Brain microvascular endothelial cell (primary cell): ENCODE results near the gene ELL2.

Experiments used
- DNase-seq: peaks from one replicate; pipeline ENCODE4 v3.0.0-alpha.2; 2020
- H3K27ac ChIP-seq: fragments of 250-450 bp; sonication (Bioruptor Pico); 2 replicates; pipeline ENCODE4 v1.5.1; 2020; ENCODE audit warnings: mild to moderate bottlenecking, moderate library complexity
- H3K27me3 ChIP-seq: fragments of 250-450 bp; sonication (Bioruptor Pico); replicated peaks from 2 replicates; pipeline ENCODE4 v1.5.1; 2020; ENCODE audit warnings: mild to moderate bottlenecking
- H3K36me3 ChIP-seq: fragments of 250-450 bp; sonication (Bioruptor Pico); replicated peaks from 2 replicates; pipeline ENCODE4 v1.5.1; 2020; ENCODE audit warnings: mild to moderate bottlenecking
- H3K4me3 ChIP-seq: 2 replicates; pipeline ENCODE4 v1.5.1; 2011; ENCODE audit warnings: low read depth, mild to moderate bottlenecking, control low read depth, low read length, moderate library complexity
- in situ Hi-C: cut with HindIII; loops from 2 replicates; pipeline ENCODE4 v1.10.0; 2017; ENCODE audit warnings: low sequenced_read_pairs, low pct_ligation_motif_present
- TF ChIP-seq, protein P1 (sequence below): IDR thresholded peaks from 2 replicates; pipeline ENCODE4 v1.5.1; 2011; ENCODE audit warnings: low read depth, mild to moderate bottlenecking, moderate library complexity, low read length, control low read depth, inconsistent platforms; ENCODE audit errors: missing control alignments

Gene ELL2

DNA sequence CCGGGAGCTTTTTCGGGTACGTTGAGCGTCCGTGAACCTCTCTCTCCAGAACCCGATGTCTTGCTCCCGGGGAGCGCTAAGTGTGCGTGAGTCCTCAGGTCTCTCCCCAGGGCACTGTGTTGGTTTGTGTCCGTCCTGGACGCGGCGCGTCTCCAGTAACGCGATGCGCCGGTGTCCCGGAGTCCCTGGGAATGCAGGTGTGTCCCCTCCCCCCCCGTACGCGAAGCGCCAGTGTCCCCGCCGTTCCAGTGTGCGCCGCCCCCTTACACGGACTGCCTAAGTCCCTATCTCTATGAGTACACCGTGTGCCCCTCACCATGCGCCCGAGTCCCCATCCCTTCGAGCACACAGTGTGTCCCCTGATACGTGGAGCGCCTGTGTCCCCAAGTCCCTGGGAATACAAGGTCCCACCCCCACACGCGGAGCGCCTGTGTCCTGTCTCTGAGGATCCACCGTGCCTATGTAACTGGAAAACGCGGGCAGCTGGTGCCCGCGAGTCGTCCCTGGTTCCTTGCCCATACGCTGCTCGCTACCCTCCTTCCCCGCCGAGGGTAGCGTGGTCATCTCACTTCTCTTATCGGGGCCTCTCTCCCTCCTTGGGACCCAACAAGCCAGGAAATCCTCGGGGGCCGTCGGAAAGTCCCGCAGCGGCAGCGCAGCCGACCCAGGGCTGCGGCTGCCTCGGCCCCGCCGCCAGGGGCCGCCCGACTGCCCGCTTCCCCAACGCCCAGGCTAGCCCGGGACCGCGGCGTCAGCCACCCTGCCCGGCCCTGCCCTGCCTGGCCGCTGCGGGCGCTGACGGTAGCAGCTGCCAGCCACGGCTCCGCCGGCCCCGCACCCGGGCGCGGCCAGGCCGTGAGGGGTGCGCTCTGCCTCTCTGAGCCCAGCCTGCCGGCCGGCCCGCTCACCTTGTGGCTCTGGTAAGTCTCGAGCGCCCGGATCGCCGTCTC lies 709 bp downstream of the ELL2 start:
- Histone ChIP-seq H3K27me3 (no peaks in the 10 kb centered on the region), H3K27ac (peak overlapping the region; percentile 96), H3K36me3 (no peaks in the 10 kb centered on the region), H3K4me3 (peak overlapping the region; percentile 81)
- TF ChIP-seq, protein P1, sequence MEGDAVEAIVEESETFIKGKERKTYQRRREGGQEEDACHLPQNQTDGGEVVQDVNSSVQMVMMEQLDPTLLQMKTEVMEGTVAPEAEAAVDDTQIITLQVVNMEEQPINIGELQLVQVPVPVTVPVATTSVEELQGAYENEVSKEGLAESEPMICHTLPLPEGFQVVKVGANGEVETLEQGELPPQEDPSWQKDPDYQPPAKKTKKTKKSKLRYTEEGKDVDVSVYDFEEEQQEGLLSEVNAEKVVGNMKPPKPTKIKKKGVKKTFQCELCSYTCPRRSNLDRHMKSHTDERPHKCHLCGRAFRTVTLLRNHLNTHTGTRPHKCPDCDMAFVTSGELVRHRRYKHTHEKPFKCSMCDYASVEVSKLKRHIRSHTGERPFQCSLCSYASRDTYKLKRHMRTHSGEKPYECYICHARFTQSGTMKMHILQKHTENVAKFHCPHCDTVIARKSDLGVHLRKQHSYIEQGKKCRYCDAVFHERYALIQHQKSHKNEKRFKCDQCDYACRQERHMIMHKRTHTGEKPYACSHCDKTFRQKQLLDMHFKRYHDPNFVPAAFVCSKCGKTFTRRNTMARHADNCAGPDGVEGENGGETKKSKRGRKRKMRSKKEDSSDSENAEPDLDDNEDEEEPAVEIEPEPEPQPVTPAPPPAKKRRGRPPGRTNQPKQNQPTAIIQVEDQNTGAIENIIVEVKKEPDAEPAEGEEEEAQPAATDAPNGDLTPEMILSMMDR, result peak; percentile 55
- in situ Hi-C loops, result no loop called here
- peak; percentile 41 for DNase-seq

DNA sequence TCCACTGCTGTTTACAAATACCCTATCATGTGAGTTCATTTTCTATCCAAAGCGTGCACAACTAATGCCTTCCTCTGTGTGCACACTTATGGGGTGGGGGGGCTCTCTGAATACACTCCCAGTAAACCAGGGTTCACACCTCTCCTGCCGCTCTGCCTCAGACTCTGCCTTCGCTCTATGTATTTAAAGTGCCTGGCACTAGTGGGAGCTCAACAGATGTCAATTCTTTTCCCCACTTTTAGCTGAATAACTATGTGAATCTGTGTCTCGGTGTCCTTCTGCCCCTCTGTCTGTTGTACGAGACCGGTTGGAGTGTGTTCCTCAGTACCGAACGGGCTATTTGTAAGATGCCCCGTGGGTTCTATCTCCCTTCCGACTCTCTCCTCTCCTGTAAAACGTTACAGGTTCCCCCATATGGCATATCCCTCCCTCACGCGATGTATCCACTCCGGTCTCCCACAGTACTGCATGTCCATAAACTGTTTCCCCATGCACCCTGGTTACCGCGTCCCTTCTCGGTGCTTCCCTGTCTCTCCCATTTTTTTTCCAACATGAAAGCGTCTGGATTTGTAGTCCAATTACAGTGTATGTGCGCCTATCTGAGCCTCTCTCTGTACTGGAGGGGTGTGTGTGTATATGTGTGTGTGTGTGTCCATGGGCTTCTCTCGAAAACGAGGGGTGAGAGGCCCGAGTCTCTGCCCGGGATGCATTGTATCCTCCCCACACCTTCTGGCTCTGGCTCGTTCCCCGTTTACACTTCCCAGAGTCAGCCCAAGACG lies 1.6 kb downstream of the ELL2 start:
- H3K4me3 ChIP-seq, result peak overlapping the region; percentile 81
- DNase-seq, result peak; percentile 36
- in situ Hi-C loops, result loop anchor here (10.0 kb wide), 1 partner anchor 375 kb away; no protein-coding TSS in a partner anchor
- peak overlapping the region; percentile 96 for H3K27ac ChIP-seq
- H3K27me3 ChIP-seq, result no peaks in the 10 kb centered on the region
- H3K36me3 ChIP-seq, result no peaks in the 10 kb centered on the region
- TF ChIP-seq, protein P1, result no peak

DNA sequence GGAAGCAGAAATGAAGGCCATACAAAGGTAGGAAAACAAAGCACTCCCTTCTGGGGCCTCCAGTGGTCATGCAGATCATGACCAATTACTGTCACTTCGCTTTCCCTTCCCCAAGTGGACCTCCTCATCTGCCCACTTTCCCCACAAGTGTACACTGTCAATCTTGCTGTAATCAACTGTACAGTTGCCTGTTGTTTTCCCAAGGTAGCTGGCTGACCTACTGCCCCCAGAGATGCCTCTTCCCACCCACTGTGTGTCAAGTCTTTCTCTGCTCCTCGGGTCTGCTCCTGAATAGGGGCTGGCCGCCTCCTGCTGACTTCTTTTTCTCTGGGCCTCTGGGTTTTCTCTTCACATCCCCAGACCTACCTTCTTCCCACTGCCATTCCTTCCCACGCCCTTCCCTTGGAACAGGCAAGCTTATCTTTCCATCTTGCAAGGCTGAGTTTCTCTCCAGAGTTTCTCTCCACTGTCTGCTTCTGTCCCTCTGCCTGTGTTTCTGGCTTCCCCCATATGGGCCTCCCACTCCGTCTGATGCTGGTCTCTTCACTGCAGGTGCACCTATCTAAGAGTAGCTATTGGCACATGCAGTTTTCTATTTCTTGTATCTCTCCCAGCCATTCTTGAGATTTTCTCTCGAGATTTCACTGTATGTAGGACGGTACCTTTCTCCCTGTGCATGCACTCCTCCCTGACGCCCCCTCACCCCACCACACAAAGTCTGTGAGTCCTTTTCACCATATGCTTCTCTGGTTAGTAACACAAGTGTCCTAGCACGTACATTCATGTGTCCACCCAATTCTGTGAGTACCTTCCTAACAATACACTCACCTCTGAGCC lies 2.4 kb downstream of the ELL2 start:
- Histone ChIP-seq H3K27me3 (no peaks in the 10 kb centered on the region), H3K27ac (peak overlapping the region; percentile 96), H3K36me3 (no peaks in the 10 kb centered on the region), H3K4me3 (peak overlapping the region; percentile 81)
- in situ Hi-C loops, result loop anchor here (10.0 kb wide), 1 partner anchor 376 kb away; no protein-coding TSS in a partner anchor
- TF ChIP-seq, protein P1, result no peak
- DNase-seq, result peak; percentile 15

DNA sequence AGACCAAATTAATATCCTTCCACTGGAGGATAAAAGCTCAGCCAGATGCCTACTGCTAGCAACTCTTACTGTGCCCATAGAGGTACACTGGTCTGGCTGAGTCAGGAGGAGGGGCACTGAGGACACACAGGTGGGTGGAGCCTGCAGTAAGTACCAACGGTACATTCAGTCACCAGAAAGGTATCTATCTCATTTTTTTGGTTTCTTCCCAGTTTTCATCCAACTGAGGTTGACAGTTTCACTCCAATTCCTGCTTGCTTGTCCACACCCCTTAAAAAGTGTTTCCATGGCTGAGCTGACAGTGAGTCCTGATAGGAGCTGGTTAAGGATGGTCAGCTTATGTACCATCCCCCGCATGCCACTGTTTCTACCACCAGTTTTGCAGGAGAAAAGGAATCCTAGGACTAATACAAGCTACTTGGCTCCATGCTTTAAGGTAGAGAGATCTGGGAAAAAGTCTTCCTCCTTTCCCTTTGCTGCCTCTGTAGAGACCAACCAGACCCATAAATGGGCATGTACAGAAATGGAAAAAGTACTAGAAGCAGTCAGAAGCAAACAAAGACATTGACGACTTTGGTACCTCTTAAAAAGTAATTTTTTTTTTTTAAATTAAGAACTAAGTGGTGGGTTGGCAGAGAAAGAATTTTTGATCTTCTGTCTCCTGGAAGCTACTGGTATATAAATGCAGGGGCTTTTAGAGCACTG lies 3.2 kb downstream of the ELL2 start:
- no peak for DNase-seq
- no peaks in the 10 kb centered on the region for H3K27me3 ChIP-seq
- no peaks in the 10 kb centered on the region for H3K36me3 ChIP-seq
- in situ Hi-C loops, result loop anchor here (10.0 kb wide), 1 partner anchor 376 kb away; no protein-coding TSS in a partner anchor
- TF ChIP-seq, protein P1, result no peak
- H3K4me3 ChIP-seq, result peak overlapping the region; percentile 81
- no peak overlapping the region for H3K27ac ChIP-seq
